ENCODE data around the gene LRRC36. TPM values are rescaled to one million over a fixed set of nuclear protein-coding genes. Genes with fewer than 3 reads are reported as not detected.

LRRC36 gene
- total and polyA plus RNA-seq, 10 of the 15 experiments (the other 5 are each of a cell fraction or from before 2014, with no cell fraction given): 0.45 to 2.0 (median 0.75) TPM; not detected in 1

DNA sequence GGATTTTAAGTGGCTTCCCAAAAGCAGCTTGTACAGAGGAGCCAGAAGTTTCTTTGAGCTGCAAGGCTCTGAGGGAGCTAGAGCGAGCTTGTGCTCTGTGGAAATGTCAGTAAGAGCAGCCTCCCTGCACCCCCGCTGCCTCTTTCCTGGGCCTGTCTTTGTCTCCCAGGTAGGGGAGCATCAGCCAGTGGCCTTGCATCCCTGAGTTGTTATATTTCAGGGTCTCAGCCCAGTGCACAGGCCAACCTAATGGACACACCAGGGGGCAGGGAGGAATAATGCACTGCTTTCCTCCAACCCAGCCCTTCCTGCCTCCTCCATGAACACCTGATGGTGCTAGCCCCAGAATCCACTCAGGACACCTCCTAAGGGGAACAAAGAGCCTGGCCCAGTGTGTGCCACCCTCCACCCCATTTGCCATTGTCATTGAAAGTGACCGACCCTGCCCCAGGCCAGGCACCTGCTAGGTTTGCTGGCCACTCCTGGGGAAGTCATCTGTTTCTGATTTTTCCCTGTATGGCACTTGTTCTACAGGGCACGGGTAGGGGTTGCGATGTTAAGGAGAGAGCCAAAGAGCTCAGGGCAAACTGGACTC is 60.3 kb downstream of the LRRC36 start:
- RAD21 ChIA-PET (ENCODE audit: unreplicated experiment): interaction anchor here (0.6 kb wide), 1 partner anchor 9 kb away, joined by 3 read pairs; no protein-coding TSS in a partner anchor
- SMC1A ChIA-PET (ENCODE audit: uncharacterized antibody, unreplicated experiment): interaction anchor here (1.4 kb wide), 2 partner anchors 15 to 37 kb away, joined by 3 to 4 read pairs; no protein-coding TSS in a partner anchor
- Histone ChIP-seq H3K27ac (ENCODE audit: control insufficient read depth, insufficient read depth) (no peak overlapping the region), H3K4me1 (ENCODE audit: control insufficient read depth, insufficient read depth, low read length) (no peaks in the 10 kb centered on the region), H3K9ac (ENCODE audit: control insufficient read depth, insufficient read depth, low read length) (no peak overlapping the region), H3K4me3 (no peak overlapping the region), H3K4me2 (ENCODE audit: control insufficient read depth, insufficient read depth) (no peak overlapping the region), H2AFZ (ENCODE audit: control insufficient read depth, low read depth, low read length) (no peak overlapping the region), H3K79me2 (ENCODE audit: control insufficient read depth, insufficient read depth, low read length) (no peaks in the 10 kb centered on the region), H3K27me3 (replicated peaks in 1 of 2; ENCODE audit: control insufficient read depth in 2 of 2, insufficient read depth in 2 of 2, low read length in 1 of 2) (no peaks in the 10 kb centered on the region; a peak in 2 of 4 replicates), H4K20me1 (ENCODE audit: control insufficient read depth, insufficient read depth) (no peaks in the 10 kb centered on the region), H3K9me3 (replicated peaks; ENCODE audit: control insufficient read depth, insufficient read depth, low read length) (no peaks in the 10 kb centered on the region), H3K36me3 (ENCODE audit: control insufficient read depth in 2 of 2, insufficient read depth in 2 of 2, low read length in 1 of 2) (no peaks in the 10 kb centered on the region)
- DNase-seq (ENCODE audit: low read depth, low spot score): no peak
- TF ChIP-seq ZNF622 (IDR thresholded peaks at IDR 0.05) (no peak), NR2F1 (conservative IDR thresholded peaks at IDR 0.05) (no peak), TCF3 (IDR thresholded peaks at IDR 0.05; ENCODE audit: borderline replicate concordance, insufficient read depth, low read depth, low read length) (no peak), SREBF2 (IDR thresholded peaks at IDR 0.05; ENCODE audit: low read length) (no peak), ATF7 (IDR thresholded peaks at IDR 0.05; ENCODE audit: low read depth) (no peak), MXI1 (IDR thresholded peaks at IDR 0.05; ENCODE audit: low read depth, low read length) (no peak), MTA2 (IDR thresholded peaks at IDR 0.05; ENCODE audit: low read depth) (no peak), GABPA (IDR thresholded peaks at IDR 0.05; ENCODE audit: low read depth) (no peak), STAT1 (conservative IDR thresholded peaks at IDR 0.05) (no peak), NFYA (IDR thresholded peaks at IDR 0.05; ENCODE audit: borderline replicate concordance, low read depth, low read length) (no peak), ETV6 (conservative IDR thresholded peaks at IDR 0.05 in 1 of 2, IDR thresholded peaks at IDR 0.05 in 1 of 2; ENCODE audit: borderline replicate concordance in 1 of 2, low read depth in 1 of 2) (no peak), SMAD5 (IDR thresholded peaks at IDR 0.05; ENCODE audit: low read depth) (no peak)
- TF ChIP-seq, protein P1, sequence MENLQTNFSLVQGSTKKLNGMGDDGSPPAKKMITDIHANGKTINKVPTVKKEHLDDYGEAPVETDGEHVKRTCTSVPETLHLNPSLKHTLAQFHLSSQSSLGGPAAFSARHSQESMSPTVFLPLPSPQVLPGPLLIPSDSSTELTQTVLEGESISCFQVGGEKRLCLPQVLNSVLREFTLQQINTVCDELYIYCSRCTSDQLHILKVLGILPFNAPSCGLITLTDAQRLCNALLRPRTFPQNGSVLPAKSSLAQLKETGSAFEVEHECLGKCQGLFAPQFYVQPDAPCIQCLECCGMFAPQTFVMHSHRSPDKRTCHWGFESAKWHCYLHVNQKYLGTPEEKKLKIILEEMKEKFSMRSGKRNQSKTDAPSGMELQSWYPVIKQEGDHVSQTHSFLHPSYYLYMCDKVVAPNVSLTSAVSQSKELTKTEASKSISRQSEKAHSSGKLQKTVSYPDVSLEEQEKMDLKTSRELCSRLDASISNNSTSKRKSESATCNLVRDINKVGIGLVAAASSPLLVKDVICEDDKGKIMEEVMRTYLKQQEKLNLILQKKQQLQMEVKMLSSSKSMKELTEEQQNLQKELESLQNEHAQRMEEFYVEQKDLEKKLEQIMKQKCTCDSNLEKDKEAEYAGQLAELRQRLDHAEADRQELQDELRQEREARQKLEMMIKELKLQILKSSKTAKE (IDR thresholded peaks at IDR 0.05; ENCODE audit: low read depth, poor library complexity, severe bottlenecking): no peak
- TF ChIP-seq, protein P2, sequence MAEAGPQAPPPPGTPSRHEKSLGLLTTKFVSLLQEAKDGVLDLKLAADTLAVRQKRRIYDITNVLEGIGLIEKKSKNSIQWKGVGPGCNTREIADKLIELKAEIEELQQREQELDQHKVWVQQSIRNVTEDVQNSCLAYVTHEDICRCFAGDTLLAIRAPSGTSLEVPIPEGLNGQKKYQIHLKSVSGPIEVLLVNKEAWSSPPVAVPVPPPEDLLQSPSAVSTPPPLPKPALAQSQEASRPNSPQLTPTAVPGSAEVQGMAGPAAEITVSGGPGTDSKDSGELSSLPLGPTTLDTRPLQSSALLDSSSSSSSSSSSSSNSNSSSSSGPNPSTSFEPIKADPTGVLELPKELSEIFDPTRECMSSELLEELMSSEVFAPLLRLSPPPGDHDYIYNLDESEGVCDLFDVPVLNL (IDR thresholded peaks at IDR 0.05; ENCODE audit: low read depth, low read length): no peak
- no TSS peak for BruUV-seq (replicated peaks)
- intact Hi-C loops (cut with micrococcal nuclease; ENCODE audit: unreplicated experiment): no loop called here
- CTCF ChIA-PET: interaction anchor here (0.6 to 1.2 kb wide), 3 partner anchors 12 to 109 kb away, joined by 3 to 4 read pairs (median 3); no protein-coding TSS in a partner anchor
- no peak for ATAC-seq
- FAIRE-seq: no peak
- 60% methylated on average over 5 of the region's 5 CpGs for WGBS (ENCODE audit: insufficient coverage, insufficient replicate concordance, low lambda C conversion rate, missing lambda C conversion rate)
- POLR2A ChIA-PET: no interaction called here
- in situ Hi-C loops (cut with MboI): no loop called here
